NCI-H128 (cell line): Measurements from ENCODE around the gene CTAGE9.
A peak's percentile ranks its signal among the peaks of the same experiment; 100 is the strongest.
"Not testable (repeated sequence)": the region's sequence is repeated elsewhere in the genome, so short reads cannot be mapped to it uniquely, and the experiment has no call there.

Experiments used
- DNase-seq: peaks from one replicate; lab custom pipeline; 2025; ENCODE audit not compliant: unreplicated experiment; lab: John Stamatoyannopoulos, UW

The CTAGE9 gene

GRCh38 chr6:131728296-131728939 lies 17.6 kb upstream of the CTAGE9 start:
- no peak for DNase-seq

DNA sequence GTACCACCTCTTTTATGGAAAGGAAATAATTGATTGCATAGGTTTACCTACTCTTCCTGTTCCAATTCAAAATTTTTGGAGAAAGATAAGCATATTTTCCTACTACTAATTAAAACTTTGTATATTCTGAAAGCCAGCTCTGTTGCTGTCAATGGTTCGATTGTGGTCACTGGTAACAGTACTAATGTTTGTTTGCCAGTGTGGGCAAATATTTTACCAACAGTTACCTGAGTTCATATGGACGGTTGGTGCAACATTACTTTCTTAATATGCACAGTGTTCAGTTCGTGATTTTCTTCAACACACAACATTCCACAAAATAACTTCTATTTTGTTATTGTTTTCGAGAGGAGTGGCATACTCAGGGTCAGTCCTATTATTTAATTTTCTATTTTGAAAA lies 17.1 kb upstream of the CTAGE9 start:
- DNase-seq, result no peak

DNA sequence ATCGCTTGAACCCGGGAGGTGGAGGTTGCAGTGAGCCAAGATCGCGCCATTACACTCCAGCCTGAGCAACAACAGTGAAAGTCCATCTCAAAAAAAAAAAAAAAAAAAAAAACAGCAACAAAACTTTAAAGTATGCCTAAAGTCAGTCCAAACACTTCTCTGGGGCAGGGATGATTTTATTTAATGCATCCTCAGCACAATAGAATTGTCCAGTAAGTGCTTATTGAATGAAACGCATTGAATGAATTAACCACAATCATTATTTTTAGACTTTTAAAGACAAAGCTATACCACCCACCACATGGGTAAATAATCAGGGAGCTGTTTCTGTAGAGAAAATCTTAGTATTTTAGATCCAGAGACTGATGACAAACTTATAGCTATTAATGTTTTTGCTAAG lies 16.6 kb upstream of the CTAGE9 start:
- DNase-seq, result no peak

DNA sequence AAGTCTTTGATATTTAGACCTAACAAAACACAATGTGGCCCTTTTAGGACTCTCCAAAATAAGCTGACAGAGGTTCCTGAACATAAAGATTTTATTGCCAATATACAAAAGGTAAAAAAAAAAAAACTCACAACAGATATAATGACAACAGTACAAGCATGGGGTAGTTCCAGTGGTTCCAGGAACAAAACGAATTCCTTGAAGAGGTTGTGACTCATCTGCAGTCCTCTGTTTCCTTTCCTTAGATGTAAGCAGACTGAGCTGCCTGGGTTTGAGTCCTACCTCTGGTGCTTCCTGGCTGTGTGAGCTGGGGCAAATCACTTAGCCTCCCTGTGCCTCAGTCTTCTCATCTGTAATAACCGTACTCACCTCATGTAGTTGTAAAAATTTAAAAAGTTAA lies 13.3 kb upstream of the CTAGE9 start:
- DNase-seq, result no peak

GRCh38 chr6:131721161-131721560 lies 10.3 kb upstream of the CTAGE9 start:
- no peak for DNase-seq

DNA sequence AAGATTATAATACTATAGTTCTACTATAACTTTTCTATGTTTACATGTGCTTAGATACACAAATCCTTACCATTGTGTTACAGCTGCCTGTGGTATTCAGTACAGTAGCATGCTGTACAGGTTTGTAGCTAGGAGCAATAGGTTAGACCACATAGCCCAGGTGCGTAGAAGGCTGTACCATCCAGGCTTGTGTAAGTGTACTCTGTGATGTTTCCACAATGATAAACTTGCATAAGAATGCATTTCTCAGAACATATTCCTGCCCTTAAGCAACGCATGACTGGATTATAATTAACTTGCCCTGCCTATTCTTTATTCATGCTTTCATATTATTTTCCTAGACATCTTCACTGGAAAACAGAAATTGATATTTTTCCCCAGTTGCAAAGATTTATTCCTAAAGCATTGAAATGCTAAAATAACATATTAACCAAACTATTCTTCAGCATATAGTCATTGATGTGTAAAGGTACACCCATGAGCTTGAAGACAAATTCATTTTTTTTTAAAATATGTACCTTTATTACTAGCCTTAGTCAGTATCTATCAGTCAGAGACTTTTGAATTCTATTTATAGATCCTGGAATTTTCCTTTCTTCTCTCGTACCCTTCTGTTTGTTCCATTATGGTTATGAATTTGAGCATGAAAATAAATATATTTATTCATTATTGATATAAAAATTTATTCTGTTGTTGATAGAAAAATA lies 7.2 kb upstream of the CTAGE9 start:
- DNase-seq, result no peak

DNA sequence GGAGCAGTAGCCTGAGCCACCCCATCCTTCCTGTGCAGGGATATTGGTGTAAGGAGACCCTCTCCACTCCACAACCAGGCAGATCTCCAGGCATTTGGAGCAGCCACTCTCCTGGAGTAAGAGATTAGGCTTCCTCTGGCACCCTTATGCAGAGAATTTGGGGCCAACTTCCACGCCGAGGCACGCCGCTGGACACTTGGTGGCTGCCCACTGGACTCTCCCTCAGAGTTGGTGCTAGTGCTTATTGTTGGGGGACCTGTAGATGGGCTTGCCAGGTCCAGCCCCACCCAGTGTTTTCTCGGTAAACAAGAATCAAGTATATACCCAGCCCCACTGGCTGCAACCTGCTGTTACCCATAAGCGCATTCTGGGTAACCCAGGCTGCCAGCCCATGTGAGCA lies 4.8 kb upstream of the CTAGE9 start:
- DNase-seq, result not testable (repeated sequence)

- not testable (repeated sequence) for DNase-seq
These were observed 6.9 kb downstream of the CTAGE9 start for GRCh38 chr6:131703905-131704304.

DNA sequence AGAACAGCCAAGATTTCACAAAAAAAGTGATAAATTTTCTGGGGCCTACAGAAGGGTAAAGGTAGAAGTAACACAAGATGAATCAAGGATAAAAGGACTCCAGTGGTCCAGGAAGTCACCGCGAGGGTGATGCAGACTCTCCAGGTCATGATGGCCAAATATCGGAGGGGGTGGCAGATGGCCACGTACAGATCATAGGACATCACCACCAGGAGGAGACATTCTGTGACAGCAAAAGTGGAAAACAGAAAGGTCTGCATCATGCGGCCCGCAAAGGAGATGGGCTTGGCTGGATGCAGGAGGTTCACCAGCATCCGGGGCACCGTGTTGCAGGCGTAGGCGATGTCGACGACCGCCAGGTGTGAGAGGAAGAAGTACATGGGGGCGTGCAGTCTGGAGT lies 10.0 kb downstream of the CTAGE9 start:
- DNase-seq, result not testable (repeated sequence)

DNA sequence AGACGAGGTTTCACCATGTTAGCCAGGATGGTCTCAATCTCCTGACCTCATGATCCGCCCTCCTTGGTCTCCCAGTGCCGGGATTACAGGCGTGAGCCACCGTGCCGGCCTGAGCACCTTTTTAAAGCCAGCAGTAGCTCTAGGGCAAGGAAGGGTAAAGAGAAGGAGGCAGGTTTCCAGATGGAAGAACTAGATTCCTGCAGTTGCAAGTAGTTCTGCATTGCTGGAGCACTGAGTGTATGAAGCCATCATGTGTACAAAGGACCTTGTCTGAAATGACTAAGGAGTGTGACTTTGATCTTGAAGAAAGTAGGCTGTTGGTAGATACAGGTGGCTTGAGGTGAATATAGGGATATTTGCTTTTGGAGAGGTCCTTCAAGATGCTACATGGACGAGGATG lies 13.9 kb downstream of the CTAGE9 start:
- DNase-seq, result no peak

GRCh38 chr6:131694832-131695426 lies 15.9 kb downstream of the CTAGE9 start:
- peak; percentile 2 for DNase-seq

DNA sequence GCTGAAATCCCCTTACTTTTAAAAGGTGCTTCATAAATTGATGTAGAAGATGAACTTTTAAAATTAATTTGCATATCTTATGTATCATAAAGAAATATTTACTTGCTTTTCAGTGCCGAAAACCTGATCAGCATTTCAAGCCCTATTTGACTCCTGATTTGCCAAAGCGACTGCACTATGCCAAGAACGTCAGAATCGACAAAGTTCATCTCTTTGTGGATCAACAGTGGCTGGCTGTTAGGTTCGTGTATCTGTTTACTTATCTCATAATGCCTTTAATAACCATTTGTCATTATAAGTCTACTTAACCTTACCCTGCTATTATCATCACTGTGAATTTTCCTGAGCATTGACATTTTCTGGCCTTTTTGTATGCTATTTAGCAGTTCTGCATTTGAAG lies 17.4 kb downstream of the CTAGE9 start:
- no peak for DNase-seq

GRCh38 chr6:131692589-131692988 lies 18.2 kb downstream of the CTAGE9 start:
- no peak for DNase-seq

GRCh38 chr6:131692031-131692430 lies 18.8 kb downstream of the CTAGE9 start:
- no peak for DNase-seq

- DNase-seq, result no peak
These were observed 22.5 kb downstream of the CTAGE9 start for GRCh38 chr6:131688286-131688685.

DNA sequence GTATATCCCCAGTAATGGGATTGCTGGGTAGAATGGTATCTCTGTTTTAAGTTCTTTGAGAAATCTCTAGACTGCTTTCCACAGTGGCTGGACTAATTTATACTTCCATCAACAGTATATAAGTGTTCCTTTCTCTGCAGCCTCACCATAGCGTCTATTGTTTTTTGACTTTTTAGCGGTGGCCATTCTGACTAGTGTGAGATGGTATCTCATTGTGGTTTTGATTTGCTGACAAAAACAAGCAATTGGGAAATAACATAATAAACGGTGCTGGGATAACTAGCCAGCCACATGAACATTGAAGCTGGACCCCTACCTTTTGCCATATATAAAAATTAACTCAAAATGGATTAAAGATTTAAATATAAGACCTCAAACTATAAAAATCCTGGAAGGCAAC lies 23.8 kb downstream of the CTAGE9 start:
- DNase-seq, result no peak

DNA sequence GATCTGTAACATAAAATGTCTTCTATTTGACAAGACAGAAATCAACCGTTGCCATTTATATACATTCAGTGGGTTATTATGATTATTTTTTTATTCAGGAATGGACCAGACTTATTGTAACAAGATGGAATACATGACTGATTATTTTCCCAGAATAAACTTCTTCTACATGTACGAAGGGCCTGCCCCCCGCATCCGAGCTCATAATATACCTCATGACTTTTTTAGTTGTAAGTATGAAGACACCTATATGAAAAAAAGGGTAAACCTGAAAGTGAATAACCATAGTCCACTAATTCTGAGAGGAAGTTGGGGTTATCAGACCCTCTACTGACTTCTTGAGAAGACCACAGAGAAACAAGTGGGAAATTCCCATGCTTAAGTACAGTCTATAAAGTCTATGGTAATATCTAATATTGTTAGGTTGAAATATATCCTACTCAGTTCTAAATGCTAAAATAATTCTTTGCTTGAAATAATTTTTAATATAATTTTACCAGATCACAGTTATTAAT lies 25.5 kb downstream of the CTAGE9 start:
- DNase-seq, result no peak

DNA sequence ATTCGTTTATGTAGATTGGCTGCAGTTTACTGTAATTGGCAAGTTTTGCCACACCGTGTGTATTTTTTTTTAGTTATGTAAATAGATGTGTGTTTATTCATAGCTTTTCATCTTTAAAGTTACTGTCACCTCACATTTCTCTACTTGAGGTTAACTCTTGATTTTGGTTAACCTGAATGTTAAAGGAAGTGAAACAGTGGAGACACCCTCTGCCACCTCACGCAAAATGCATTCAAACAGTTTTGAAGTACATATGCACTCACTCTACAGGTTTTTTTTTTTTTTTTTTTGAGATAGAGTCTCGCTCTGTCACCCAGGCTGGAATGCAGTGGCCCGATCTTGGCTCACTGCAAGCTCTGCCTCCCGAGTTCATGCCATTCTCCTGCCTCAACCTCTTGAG lies 27.3 kb downstream of the CTAGE9 start:
- DNase-seq, result no peak

DNA sequence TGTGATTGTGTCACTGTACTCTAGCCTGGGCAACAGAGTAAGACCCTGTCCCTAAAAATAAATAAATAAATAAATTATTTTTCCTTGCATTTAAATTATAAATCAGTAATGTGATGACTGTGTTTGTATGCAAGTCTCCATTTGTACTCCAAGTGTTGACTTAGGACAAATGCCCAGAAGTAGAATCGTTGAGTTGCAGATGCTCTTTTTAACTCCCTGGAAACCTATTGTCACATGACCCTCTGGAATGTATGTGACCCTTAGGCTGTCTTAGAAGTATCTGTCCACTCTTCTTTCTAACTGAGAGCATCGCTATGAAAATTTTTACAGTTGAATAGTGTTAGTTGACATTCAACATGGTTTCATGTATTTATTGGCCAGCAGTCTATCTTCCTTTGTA lies 28.4 kb downstream of the CTAGE9 start:
- no peak for DNase-seq

DNA sequence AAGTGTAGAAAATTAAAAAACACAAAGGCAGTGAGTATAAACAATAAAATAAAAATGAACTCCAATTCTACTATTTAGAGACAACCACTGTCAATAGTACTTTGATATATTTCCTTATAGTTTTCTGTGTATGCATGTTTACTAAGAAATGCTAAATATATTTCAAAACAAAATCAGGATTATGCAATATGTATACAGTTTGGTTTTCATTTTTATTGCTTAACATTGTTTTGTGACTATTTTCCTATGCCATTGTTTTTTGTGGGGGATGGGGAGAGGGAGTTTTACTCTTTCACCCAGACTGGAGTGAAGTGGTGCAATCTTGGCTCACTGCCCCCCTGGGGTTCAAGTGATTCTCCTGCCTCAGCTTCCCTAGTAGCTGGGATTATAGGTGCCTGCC lies 29.2 kb downstream of the CTAGE9 start:
- DNase-seq, result no peak

- no peak for DNase-seq
These were observed 29.9 kb downstream of the CTAGE9 start for GRCh38 chr6:131680868-131681267.

GRCh38 chr6:131678442-131678841 lies 32.4 kb downstream of the CTAGE9 start:
- DNase-seq, result no peak
